ENCODE results near the gene WIPF3.
A peak's percentile ranks its signal among the peaks of the same experiment; 100 is the strongest.

The WIPF3 gene

GRCh38 chr7:29871787-29872398 lies 65.6 kb downstream of the WIPF3 start:
- no peak overlapping the region for H3K4me3 ChIP-seq (replicated peaks in 1 of 2; ENCODE audit: low read depth in 2 of 2, low read length in 2 of 2)
- TF ChIP-seq CTCF (IDR thresholded peaks at IDR 0.05; ENCODE audit: low read depth, low read length), result no peak
- DNase-seq (ENCODE audit: low read depth in 2 of 2), result peak; percentile 86 to 93

GRCh38 chr7:29873644-29874294 lies 67.5 kb downstream of the WIPF3 start:
- no peak for DNase-seq (ENCODE audit: low read depth in 2 of 2)
- no peak overlapping the region for H3K4me3 ChIP-seq (replicated peaks in 1 of 2; ENCODE audit: low read depth in 2 of 2, low read length in 2 of 2)
- TF ChIP-seq CTCF (IDR thresholded peaks at IDR 0.05; ENCODE audit: low read depth, low read length), result no peak

GRCh38 chr7:29875741-29876140 lies 69.4 kb downstream of the WIPF3 start:
- no peak overlapping the region for H3K4me3 ChIP-seq (replicated peaks in 1 of 2; ENCODE audit: low read depth in 2 of 2, low read length in 2 of 2)
- no peak for DNase-seq (ENCODE audit: low read depth in 2 of 2)
- no peak for TF ChIP-seq CTCF (IDR thresholded peaks at IDR 0.05; ENCODE audit: low read depth, low read length)

- no peak overlapping the region for H3K4me3 ChIP-seq (replicated peaks in 1 of 2; ENCODE audit: low read depth in 2 of 2, low read length in 2 of 2)
- TF ChIP-seq CTCF (IDR thresholded peaks at IDR 0.05; ENCODE audit: low read depth, low read length), result no peak
- peak; percentile 5 to 33 for DNase-seq (ENCODE audit: low read depth in 2 of 2)
Observed at GRCh38 chr7:29877196-29877595, 70.9 kb downstream of the WIPF3 start.

- no peak overlapping the region for H3K4me3 ChIP-seq (replicated peaks in 1 of 2; ENCODE audit: low read depth in 2 of 2, low read length in 2 of 2)
- DNase-seq (ENCODE audit: low read depth in 2 of 2), result peak; percentile 61 to 70
- TF ChIP-seq CTCF (IDR thresholded peaks at IDR 0.05; ENCODE audit: low read depth, low read length), result peak; percentile 52
Observed at GRCh38 chr7:29878081-29878688, 71.9 kb downstream of the WIPF3 start.

GRCh38 chr7:29879609-29880008 lies 73.3 kb downstream of the WIPF3 start:
- no peak overlapping the region for H3K4me3 ChIP-seq (replicated peaks in 1 of 2; ENCODE audit: low read depth in 2 of 2, low read length in 2 of 2)
- TF ChIP-seq CTCF (IDR thresholded peaks at IDR 0.05; ENCODE audit: low read depth, low read length), result no peak
- peak; percentile 66 to 69 for DNase-seq (ENCODE audit: low read depth in 2 of 2)
